Prostate gland (tissue), 2 donors: ENCODE data around the gene NOB1. TPM values are rescaled to one million over a fixed set of nuclear protein-coding genes. Genes with fewer than 3 reads are reported as not detected.

ENCODE experiments used
- DNase-seq: peaks from one replicate; pipeline ENCODE4 v3.0.0-alpha.2; 2019; ENCODE audit warnings: low spot score
- H3K27ac ChIP-seq, 2 donors: fragments of 200-600 bp; sonication (generic); 2 replicates each; pipeline ENCODE4 v1.5.1; 2017 to 2019
- H3K27me3 ChIP-seq: fragments of 200-600 bp; sonication (generic); replicated peaks from 2 replicates; pipeline ENCODE4 v1.5.1; 2019; ENCODE audit not compliant: insufficient read depth
- H3K36me3 ChIP-seq, 2 donors: fragments of 200-600 bp; sonication (generic); 1 replicate in 1 of 2; 2 replicates in 1 of 2; pipeline versions ENCODE4 v1.5.1 to v1.8.1; 2017 to 2019
- H3K4me1 ChIP-seq: fragments of 200-600 bp; sonication (generic); replicated peaks from 2 replicates; pipeline ENCODE4 v1.5.1; 2019
- H3K4me3 ChIP-seq, 2 donors: fragments of 200-600 bp; sonication (generic); 2 replicates each; pipeline ENCODE4 v1.5.1; 2017 to 2019
- H3K9me3 ChIP-seq: fragments of 200-600 bp; sonication (generic); 2 replicates; pipeline ENCODE4 v1.5.1; 2017
- POLR2A ChIP-seq: fragments of 450-650 bp; IDR thresholded peaks from one replicate; pipeline ENCODE4 v1.6.1; 2016; ENCODE audit warnings: antibody characterized with exemption, mild to moderate bottlenecking
- POLR2AphosphoS5 ChIP-seq: sonication (generic); formaldehyde crosslinking; IDR thresholded peaks from one replicate; pipeline ENCODE4 v1.6.1; 2017; ENCODE audit warnings: antibody characterized with exemption
- WGBS: methylation state at CpG from one replicate; pipeline ENCODE4 v1.1.5; 2018; 5-methylcytosine and 5-hydroxymethylcytosine counted together
- intact Hi-C: fragments of 100-400 bp; cut with DNase I; formaldehyde crosslinking; loops from one replicate; pipeline ENCODE4 v1.14.2; 2022
- total RNA-seq, 2 donors: library from RNA; depleted of rRNA; stranded (reverse); fragments of >200 nt; gene quantifications; one replicate each; pipeline ENCODE4 v1.1.0, GENCODE V29; 2016
- TF ChIP-seq, protein P1 (sequence below), 4 experiments: fragments of 200-600 bp in 2 of 4; fragments of 450-650 bp in 2 of 4; sonication (generic) in 2 of 4; IDR thresholded peaks; 1 replicate in 3 of 4; 2 replicates in 1 of 4; pipeline ENCODE4 v1.5.1; 2016 to 2019; ENCODE audit warnings: antibody characterized with exemption in 4 of 4, mild to moderate bottlenecking in 2 of 4, moderate library complexity in 2 of 4

The NOB1 gene
- total RNA-seq, 2 donors from 2014 or later: 29.8 to 44.1 TPM

DNA sequence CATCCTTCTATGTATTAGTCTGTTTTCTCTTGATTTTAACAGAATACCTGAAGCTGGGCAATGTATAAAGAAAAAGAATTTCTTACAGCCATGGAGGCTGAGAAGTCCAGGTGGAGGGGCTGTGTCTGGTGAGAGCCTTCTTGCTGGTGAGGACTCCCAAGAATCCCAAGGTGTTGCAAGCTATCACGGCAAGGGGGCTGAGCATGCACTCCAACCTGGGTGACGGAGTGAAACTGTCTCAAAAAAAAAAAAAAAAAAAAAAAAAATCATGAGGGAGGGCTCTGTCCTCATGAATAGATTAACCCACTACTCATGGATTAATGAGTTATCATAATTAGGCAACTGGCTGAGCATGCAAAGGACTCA lies 47.8 kb downstream of the NOB1 start:
- peaks cover 8% of the 10 kb centered on the region for H3K4me1 ChIP-seq
- no peak overlapping the region for H3K4me3 ChIP-seq
- H3K27ac ChIP-seq: peak overlapping the region; percentile 24 to 58
- no peaks in the 10 kb centered on the region for H3K9me3 ChIP-seq
- TF ChIP-seq, protein P1, sequence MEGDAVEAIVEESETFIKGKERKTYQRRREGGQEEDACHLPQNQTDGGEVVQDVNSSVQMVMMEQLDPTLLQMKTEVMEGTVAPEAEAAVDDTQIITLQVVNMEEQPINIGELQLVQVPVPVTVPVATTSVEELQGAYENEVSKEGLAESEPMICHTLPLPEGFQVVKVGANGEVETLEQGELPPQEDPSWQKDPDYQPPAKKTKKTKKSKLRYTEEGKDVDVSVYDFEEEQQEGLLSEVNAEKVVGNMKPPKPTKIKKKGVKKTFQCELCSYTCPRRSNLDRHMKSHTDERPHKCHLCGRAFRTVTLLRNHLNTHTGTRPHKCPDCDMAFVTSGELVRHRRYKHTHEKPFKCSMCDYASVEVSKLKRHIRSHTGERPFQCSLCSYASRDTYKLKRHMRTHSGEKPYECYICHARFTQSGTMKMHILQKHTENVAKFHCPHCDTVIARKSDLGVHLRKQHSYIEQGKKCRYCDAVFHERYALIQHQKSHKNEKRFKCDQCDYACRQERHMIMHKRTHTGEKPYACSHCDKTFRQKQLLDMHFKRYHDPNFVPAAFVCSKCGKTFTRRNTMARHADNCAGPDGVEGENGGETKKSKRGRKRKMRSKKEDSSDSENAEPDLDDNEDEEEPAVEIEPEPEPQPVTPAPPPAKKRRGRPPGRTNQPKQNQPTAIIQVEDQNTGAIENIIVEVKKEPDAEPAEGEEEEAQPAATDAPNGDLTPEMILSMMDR (IDR thresholded peaks at IDR 0.05): no peak
- TF ChIP-seq POLR2AphosphoS5: no peak
- no peak for TF ChIP-seq POLR2A
- no peaks in the 10 kb centered on the region for H3K27me3 ChIP-seq
- DNase-seq: no peak
- 66% methylated on average over 2 of the region's 2 CpGs for WGBS
- intact Hi-C loops: loop anchor here (5.0 kb wide), 1 partner anchor 310 kb away; no protein-coding TSS in a partner anchor
- H3K36me3 ChIP-seq: no peaks in the 10 kb centered on the region

DNA sequence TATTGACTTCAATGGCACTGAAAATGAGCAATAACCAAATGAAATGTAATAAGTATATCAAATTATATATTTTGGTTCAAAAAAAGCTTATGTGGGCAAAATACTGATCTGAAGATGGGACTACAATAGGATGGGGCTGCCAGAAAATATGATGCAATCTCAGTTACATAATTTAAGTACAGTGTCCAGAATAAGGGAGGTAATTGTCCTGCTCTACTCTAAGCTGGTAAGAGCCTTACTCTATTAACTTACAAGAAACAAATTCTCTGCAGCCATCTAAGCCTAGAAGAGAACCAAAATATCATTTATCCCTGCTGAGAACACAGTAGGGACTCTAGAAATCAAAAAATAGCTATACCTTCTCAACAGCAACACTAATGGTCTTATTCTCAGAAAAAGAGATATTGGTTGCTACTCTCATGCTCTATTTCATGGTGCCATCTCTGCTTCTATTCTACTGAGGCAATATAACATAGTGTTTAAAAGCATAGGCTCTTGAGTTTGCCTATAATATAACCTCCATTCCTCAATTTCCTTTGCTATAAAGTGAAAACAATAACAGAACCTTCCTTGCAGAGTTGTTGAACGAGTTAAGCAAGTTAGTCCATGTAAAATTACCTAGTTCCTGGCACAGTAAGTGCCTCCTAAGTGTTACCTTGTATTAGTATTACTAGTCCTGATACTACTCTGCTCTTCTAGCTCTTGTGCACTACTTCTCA lies 48.3 kb downstream of the NOB1 start:
- intact Hi-C loops: loop anchor here (5.0 kb wide), 1 partner anchor 309 kb away; no protein-coding TSS in a partner anchor
- Histone ChIP-seq H3K27me3 (no peaks in the 10 kb centered on the region), H3K9me3 (no peaks in the 10 kb centered on the region), H3K4me3 (no peak overlapping the region), H3K27ac (peak overlapping the region; percentile 24 to 58), H3K4me1 (peaks cover 8% of the 10 kb centered on the region), H3K36me3 (no peaks in the 10 kb centered on the region)
- TF ChIP-seq POLR2A (no peak), POLR2AphosphoS5 (peak; percentile 59)
- WGBS: 36% methylated on average over 1 of the region's 1 CpG
- DNase-seq: peak; percentile 28

DNA sequence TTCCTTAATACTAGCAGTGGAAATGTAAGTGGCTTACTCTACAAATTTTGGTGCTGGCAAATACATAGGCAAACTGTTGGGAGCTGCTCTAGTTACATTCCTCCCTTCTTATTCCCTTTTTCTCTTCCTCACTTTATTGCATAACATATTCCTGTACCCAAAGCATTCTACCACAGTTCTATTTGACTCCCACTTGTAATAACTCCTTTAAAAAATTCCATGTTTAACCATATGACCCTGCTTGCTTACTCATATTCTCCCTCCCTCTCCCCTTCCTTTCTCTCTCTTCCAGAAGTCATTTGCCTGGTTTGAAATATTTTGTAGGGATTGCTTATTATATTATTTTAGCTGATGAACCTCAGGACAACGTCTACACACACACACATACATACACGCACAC lies 51.1 kb downstream of the NOB1 start:
- H3K4me3 ChIP-seq: no peak overlapping the region
- 89% methylated on average over 2 of the region's 2 CpGs for WGBS
- TF ChIP-seq POLR2AphosphoS5: no peak
- no peak for TF ChIP-seq POLR2A
- TF ChIP-seq, protein P1 (IDR thresholded peaks at IDR 0.05): no peak
- no peaks in the 10 kb centered on the region for H3K27me3 ChIP-seq
- no peaks in the 10 kb centered on the region for H3K9me3 ChIP-seq
- DNase-seq: no peak
- H3K27ac ChIP-seq: no peak overlapping the region
- intact Hi-C loops: no loop called here
- H3K4me1 ChIP-seq: peaks cover 8% of the 10 kb centered on the region
- H3K36me3 ChIP-seq: no peaks in the 10 kb centered on the region

DNA sequence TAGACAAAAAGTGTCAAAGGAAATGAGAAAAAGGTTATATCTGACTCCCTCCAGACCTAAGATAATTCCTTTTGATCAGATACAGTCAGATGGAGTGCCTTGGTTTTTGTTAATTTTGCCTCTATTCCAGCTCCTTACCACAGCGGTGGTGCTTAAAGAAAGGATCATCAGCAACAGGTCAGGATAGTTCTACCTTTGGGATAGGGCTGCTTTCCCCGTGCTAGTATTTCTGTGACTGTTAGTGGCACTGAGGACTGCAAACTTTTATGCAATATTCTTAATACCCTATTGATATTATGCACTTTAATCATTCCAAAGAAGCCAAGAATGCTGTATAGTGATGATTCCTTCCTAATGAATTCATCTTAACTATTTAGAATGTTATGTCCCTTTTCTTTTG lies 52.9 kb downstream of the NOB1 start:
- H3K4me1 ChIP-seq: peaks cover 8% of the 10 kb centered on the region
- H3K27ac ChIP-seq: no peak overlapping the region
- WGBS: 88% methylated on average over 2 of the region's 2 CpGs
- no peak overlapping the region for H3K4me3 ChIP-seq
- intact Hi-C loops: no loop called here
- H3K27me3 ChIP-seq: no peaks in the 10 kb centered on the region
- TF ChIP-seq POLR2AphosphoS5 (no peak), POLR2A (no peak)
- TF ChIP-seq, protein P1 (IDR thresholded peaks at IDR 0.05): no peak
- no peak for DNase-seq
- H3K9me3 ChIP-seq: no peaks in the 10 kb centered on the region
- no peaks in the 10 kb centered on the region for H3K36me3 ChIP-seq

DNA sequence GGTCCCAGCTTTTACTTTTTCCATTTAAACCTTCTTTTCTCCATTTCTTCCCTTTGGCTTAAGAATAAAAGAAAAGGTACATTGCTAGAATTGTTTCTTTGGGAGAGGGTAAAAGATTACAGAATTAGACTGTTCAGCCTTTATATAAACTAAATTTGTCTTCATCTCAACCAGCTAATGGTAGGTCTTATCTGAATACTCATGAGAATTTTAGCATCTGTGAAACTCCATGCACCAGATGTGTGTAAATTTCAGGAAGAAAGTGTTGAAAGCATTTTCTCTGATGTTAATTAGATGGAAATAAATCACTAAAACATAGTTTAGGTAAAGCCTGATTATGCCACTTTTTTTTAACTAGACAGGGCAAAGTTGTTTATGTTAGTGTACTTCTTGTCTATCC lies 53.3 kb downstream of the NOB1 start:
- intact Hi-C loops: no loop called here
- H3K27ac ChIP-seq: no peak overlapping the region
- H3K4me3 ChIP-seq: no peak overlapping the region
- no peaks in the 10 kb centered on the region for H3K36me3 ChIP-seq
- TF ChIP-seq, protein P1 (IDR thresholded peaks at IDR 0.05): no peak
- TF ChIP-seq POLR2A (no peak), POLR2AphosphoS5 (no peak)
- H3K27me3 ChIP-seq: no peaks in the 10 kb centered on the region
- DNase-seq: no peak
- H3K9me3 ChIP-seq: no peaks in the 10 kb centered on the region
- peaks cover 4% of the 10 kb centered on the region for H3K4me1 ChIP-seq
